ENCODE measurements around the gene CEBPB. TPM values are rescaled to one million over a fixed set of nuclear protein-coding genes. Genes with fewer than 3 reads are reported as not detected.

CEBPB gene
- total RNA-seq = 10 to 100 TPM; 28.8 to 32.0 TPM

DNA sequence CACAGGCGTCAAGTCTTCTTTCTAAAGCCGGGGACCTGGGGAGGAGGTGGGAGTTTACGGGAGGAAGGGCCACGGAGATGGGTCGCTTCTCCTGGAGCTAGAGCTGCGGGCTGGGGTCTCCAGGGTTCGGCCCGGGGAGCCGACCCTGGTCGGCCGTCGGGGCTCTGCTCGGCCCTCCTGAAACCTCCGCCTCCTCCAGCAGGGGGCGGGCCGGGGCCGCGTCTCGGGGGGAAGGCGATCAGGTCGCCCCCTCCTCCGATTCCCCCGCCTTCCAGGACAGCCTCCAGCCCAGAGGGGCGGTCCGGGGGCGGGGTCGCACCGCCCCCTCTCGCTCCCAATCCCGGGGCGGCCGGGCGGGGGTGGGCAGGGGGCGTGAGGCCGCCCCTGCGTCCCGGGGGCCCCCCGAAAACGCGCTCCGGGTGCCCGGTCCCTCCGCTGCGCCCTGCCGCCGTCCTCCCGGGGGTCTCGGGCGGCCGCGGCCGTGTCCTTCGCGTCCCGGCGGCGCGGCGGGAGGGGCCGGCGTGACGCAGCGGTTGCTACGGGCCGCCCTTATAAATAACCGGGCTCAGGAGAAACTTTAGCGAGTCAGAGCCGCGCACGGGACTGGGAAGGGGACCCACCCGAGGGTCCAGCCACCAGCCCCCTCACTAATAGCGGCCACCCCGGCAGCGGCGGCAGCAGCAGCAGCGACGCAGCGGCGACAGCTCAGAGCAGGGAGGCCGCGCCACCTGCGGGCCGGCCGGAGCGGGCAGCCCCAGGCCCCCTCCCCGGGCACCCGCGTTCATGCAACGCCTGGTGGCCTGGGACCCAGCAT lies at the start of gene CEBPB:
Gene CEBPB, plus strand, starts transcription at position 580 of the 814 bp plus-strand sequence. Its CDS starts 204 bp downstream, at position 784.
- peak within 1 kb of the TSS; percentile 91 for H3K27ac Mint-ChIP-seq
- ATAC-seq (peak; percentile 54), DNase-seq (peak; percentile 89)
- POLR2A ChIA-PET = interaction anchor here (0.5 to 1.8 kb wide), 14 partner anchors 10 to 791 kb away, joined by 3 to 7 read pairs (median 3); no protein-coding TSS in a partner anchor
- H3K36me3 Mint-ChIP-seq (ENCODE audit: low read depth) = peaks cover 22% of the 10 kb centered on the region
- peaks cover 31% of the 10 kb centered on the region for H3K4me1 Mint-ChIP-seq (ENCODE audit: low read depth)
- no peaks in the 10 kb centered on the region for H3K9me3 Mint-ChIP-seq (ENCODE audit: insufficient read depth)
- peak within 1 kb of the TSS; percentile 79 for H3K4me3 Mint-ChIP-seq
- H3K27me3 Mint-ChIP-seq (ENCODE audit: low read depth) = peaks cover 7% of the 10 kb centered on the region
- CTCF ChIA-PET = interaction anchor here (0.7 to 2.6 kb wide), 15 partner anchors 12 to 386 kb away, joined by 3 to 9 read pairs (median 3); no protein-coding TSS in a partner anchor

DNA sequence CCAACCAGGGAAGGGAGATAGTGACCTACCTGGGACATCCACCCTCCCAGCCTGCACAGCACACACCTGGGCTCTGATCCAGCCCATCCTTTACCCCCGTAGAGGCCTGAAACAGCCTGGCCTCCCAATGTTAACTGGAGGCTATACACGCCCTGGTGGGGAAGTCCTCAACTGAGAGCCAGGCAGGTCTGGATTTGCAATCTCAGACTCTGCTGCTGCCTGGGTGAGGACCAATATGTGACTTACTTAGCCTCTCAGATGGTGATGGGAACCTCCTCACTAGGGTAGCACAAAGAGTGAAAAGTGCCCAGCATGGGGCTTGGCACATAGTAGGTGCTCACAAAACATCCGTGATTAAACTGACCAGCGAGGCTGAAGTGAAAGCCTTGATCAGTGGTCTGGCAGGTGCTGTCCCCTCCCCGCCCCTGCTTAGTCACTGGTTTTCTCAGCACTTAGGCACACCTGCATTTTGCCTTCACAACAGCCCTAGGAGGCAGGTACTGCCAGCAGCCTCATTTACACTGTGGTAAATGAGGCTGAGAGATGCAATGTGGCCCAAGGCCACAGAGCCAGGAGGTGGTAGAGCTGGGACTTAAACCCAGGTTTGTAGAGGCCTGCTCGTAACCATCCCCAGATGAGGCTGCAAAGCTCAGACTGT lies 49.5 kb upstream of the CEBPB start:
- CTCF ChIA-PET = interaction anchor here (1.2 to 1.9 kb wide), 3 partner anchors 18 to 28 kb away, joined by 3 to 4 read pairs (median 3); no protein-coding TSS in a partner anchor
- DNase-seq = no peak
- Mint-ChIP-seq H3K4me3 (no peak overlapping the region), H3K9me3 (ENCODE audit: insufficient read depth) (no peaks in the 10 kb centered on the region), H3K4me1 (ENCODE audit: low read depth) (peaks cover 21% of the 10 kb centered on the region), H3K27ac (no peak overlapping the region), H3K36me3 (ENCODE audit: low read depth) (peaks cover 40% of the 10 kb centered on the region), H3K27me3 (ENCODE audit: low read depth) (no peaks in the 10 kb centered on the region)
- POLR2A ChIA-PET = interaction anchor here (1.0 to 1.3 kb wide), 2 partner anchors 13 to 57 kb away, joined by 3 to 4 read pairs; partner anchors contain the start of gene PEDS1
- ATAC-seq = no peak

DNA sequence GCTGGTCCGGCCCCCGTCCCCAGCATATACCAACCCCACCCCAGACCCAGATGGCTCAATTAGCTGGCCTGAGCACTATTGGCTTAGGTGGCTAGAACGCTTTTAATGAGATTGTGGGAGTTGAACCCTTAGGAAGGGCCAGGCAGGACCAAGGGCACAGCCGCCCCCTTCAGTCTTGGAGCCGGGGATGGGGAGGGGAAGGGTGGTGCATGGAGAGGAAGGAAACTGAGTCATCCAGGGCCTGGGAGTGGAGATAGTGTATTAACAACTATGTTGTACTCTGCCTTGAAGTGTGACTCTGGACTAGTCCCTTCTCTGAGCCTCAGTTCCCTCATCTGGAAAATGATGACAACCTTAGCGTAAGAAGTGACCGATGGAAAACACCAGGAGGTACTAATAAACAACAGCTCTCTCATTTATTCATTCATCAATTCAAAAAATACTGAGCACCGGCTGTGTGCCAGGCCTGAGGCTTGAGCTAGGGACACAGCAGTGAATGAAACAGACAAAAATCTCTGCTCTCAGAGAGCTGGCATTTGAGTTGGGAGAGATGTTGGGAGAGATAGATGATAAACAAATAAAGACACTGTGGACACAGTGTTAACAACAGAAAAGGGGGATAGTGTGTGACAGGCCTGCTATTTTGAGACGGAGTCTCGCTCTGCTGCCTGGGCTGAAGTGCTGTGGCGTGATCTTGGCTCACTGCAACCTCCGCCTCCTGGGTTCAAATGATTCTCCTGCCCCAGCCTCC lies 48.6 kb upstream of the CEBPB start:
- Mint-ChIP-seq H3K4me1 (ENCODE audit: low read depth) (peaks cover 30% of the 10 kb centered on the region), H3K27me3 (ENCODE audit: low read depth) (no peaks in the 10 kb centered on the region), H3K4me3 (no peak overlapping the region), H3K36me3 (ENCODE audit: low read depth) (peaks cover 47% of the 10 kb centered on the region), H3K27ac (no peak overlapping the region), H3K9me3 (ENCODE audit: insufficient read depth) (no peaks in the 10 kb centered on the region)
- CTCF ChIA-PET = interaction anchor here (1.2 to 1.5 kb wide), 2 partner anchors 19 to 26 kb away, joined by 3 read pairs; no protein-coding TSS in a partner anchor
- no peak for DNase-seq
- POLR2A ChIA-PET = interaction anchor here (1.0 kb wide), 1 partner anchor 58 kb away, joined by 4 read pairs; no protein-coding TSS in a partner anchor
- no peak for ATAC-seq

DNA sequence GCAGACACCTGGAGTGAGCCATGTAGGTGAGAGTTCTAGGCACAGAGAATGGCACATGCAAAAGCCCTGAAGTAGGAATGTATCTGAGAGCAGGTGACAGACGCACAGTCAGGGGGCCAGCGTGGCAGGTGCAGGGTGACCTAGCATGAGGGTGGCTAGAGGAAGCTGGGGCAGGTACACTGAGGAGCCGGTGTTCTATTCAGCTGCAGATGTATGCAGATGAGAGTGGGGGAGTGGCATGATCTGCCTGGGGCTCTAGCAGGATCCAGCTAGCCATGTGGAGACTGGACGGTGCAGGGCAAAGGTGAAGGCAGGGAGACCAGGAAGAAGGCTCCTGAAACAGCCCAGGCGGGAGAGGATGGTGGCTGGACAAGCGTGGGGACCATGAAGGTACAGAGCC lies 47.8 kb upstream of the CEBPB start:
- peak overlapping the region; percentile 13 for H3K27ac Mint-ChIP-seq
- H3K4me1 Mint-ChIP-seq (ENCODE audit: low read depth) = peaks cover 38% of the 10 kb centered on the region
- H3K27me3 Mint-ChIP-seq (ENCODE audit: low read depth) = no peaks in the 10 kb centered on the region
- H3K4me3 Mint-ChIP-seq = no peak overlapping the region
- ChIA-PET POLR2A (no interaction called here), CTCF (interaction anchor here (1.4 to 1.7 kb wide), 2 partner anchors 27 kb away, joined by 4 read pairs; no protein-coding TSS in a partner anchor)
- ATAC-seq (no peak), DNase-seq (no peak)
- H3K9me3 Mint-ChIP-seq (ENCODE audit: insufficient read depth) = no peaks in the 10 kb centered on the region
- H3K36me3 Mint-ChIP-seq (ENCODE audit: low read depth) = peaks cover 53% of the 10 kb centered on the region

DNA sequence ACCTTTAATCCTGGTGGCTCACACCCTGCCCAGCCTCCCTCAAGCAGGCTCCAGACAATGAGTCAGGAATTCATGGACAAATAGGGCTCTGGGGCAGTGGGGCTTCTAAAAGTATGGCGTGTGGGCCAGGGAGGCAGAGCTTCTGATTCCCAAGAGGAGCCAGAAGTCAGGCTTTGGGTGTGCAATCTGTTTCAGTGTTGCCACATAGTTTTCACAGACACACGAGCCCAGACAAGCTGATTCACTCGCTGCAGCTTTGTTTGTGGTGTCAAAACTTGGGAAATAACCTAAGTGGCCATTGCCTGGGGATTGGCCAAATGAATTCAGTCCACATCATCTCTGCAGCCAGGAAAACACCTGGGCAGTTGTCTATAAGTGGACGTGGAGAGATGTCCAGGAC lies 46.3 kb upstream of the CEBPB start:
- no peak overlapping the region for H3K27ac Mint-ChIP-seq
- H3K9me3 Mint-ChIP-seq (ENCODE audit: insufficient read depth) = no peaks in the 10 kb centered on the region
- H3K27me3 Mint-ChIP-seq (ENCODE audit: low read depth) = no peaks in the 10 kb centered on the region
- peaks cover 58% of the 10 kb centered on the region for H3K36me3 Mint-ChIP-seq (ENCODE audit: low read depth)
- H3K4me1 Mint-ChIP-seq (ENCODE audit: low read depth) = peaks cover 51% of the 10 kb centered on the region
- DNase-seq (no peak), ATAC-seq (no peak)
- H3K4me3 Mint-ChIP-seq = no peak overlapping the region
- POLR2A ChIA-PET = interaction anchor here (0.9 kb wide), 1 partner anchor 8 kb away, joined by 3 read pairs; no protein-coding TSS in a partner anchor
- CTCF ChIA-PET = interaction anchor here (0.7 to 1.7 kb wide), 3 partner anchors 9 to 29 kb away, joined by 3 to 4 read pairs (median 4); partner anchors contain the start of gene PEDS1

DNA sequence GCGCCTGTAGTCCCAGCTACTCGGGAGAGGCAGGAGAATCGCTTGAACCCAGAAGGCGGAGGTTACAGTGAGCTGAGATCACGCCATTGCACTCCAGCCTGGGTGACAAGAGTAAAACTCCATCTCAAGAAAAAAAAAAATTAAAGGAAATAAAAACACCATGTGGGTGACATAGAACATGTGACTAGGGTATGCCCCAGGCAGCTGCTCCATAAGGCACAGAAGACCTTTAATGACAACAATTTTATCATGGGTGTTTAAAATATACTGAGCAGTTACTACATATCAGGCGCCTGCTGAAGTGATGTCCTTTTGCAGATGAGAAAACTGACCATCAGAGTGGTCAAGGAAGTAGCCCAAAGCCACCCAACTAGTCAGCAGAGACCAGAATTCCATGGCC lies 45.1 kb upstream of the CEBPB start:
- H3K27ac Mint-ChIP-seq = peak overlapping the region; percentile 98
- CTCF ChIA-PET = interaction anchor here (1.1 kb wide), 1 partner anchor 25 kb away, joined by 3 read pairs; no protein-coding TSS in a partner anchor
- no peaks in the 10 kb centered on the region for H3K27me3 Mint-ChIP-seq (ENCODE audit: low read depth)
- POLR2A ChIA-PET = interaction anchor here (0.9 kb wide), 1 partner anchor 8 kb away, joined by 3 read pairs; no protein-coding TSS in a partner anchor
- H3K4me3 Mint-ChIP-seq = no peak overlapping the region
- H3K9me3 Mint-ChIP-seq (ENCODE audit: insufficient read depth) = no peaks in the 10 kb centered on the region
- peaks cover 54% of the 10 kb centered on the region for H3K36me3 Mint-ChIP-seq (ENCODE audit: low read depth)
- H3K4me1 Mint-ChIP-seq (ENCODE audit: low read depth) = peaks cover 55% of the 10 kb centered on the region
- no peak for DNase-seq
- ATAC-seq = no peak

DNA sequence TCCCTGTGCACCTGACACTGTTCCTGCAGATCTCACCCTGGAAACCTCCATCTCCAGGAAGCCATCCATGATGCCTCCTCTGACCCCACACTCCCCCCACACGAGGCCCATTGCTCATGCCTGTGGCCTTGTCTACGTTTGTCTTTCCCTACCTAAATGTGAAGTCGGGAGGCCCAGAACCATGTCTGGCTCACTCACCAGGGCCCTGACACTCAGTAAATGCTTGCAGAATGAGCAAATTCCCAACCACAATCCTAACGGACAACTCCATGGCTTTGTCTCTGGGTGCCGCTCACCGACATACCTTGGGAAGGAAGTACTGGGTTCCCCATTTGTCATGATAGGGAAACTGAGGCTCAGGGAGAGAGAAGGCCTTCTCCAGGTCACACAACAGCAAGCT lies 44.4 kb upstream of the CEBPB start:
- Mint-ChIP-seq H3K27me3 (ENCODE audit: low read depth) (no peaks in the 10 kb centered on the region), H3K9me3 (ENCODE audit: insufficient read depth) (no peaks in the 10 kb centered on the region), H3K4me1 (ENCODE audit: low read depth) (peaks cover 62% of the 10 kb centered on the region), H3K27ac (peak overlapping the region; percentile 98), H3K36me3 (ENCODE audit: low read depth) (peaks cover 56% of the 10 kb centered on the region), H3K4me3 (peak overlapping the region; percentile 78)
- DNase-seq = no peak
- no peak for ATAC-seq
- CTCF ChIA-PET = interaction anchor here (1.1 to 3.4 kb wide), 3 partner anchors 25 to 75 kb away, joined by 3 to 37 read pairs (median 5); no protein-coding TSS in a partner anchor
- POLR2A ChIA-PET = no interaction called here

DNA sequence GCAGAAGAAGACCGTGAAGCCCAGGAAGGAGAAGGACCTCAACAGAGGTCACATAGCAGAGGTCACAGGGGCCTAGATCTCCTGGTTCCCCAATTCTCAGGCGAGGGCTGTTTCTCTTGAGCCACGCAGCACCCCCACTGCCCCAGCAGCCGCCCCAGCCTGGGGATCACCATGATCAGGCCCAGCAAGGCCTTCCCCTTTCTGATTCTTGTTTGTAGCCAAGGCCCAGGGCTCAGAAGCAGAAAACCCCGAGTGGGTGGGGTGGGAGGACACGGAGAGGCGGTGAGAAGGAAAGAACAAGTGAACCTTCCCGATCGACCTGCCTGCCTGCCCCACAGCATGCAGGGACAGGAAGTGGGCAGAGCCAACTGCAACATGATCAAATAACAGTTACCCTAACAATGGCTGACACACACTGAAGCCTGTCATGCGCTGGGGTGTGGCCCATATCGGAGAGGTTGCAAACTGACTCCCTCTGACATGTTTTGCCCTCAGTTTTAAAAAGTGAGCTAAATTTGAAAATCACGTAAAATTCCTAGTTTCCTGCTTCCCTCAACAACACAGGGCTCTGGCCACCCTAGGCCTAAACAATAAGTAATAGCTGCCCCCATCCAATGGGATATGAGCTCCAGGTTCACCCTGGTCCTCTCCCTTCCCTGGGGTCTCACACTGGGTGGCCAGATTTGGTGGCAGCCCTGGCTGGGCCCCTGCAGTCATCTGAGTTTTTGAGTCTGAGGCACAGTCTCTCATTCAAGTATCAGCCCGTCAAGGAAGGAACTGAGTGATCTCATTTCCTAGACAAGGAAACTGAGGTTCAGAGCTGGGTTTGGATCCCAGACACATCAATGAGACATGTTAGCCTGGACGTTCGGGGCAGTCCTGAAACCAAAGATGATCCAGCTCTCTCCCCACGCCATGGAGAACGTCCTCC lies 43.6 kb upstream of the CEBPB start:
- Mint-ChIP-seq H3K4me3 (peak overlapping the region; percentile 78), H3K36me3 (ENCODE audit: low read depth) (peaks cover 53% of the 10 kb centered on the region), H3K9me3 (ENCODE audit: insufficient read depth) (no peaks in the 10 kb centered on the region), H3K27me3 (ENCODE audit: low read depth) (no peaks in the 10 kb centered on the region), H3K27ac (peak overlapping the region; percentile 98), H3K4me1 (ENCODE audit: low read depth) (peaks cover 68% of the 10 kb centered on the region)
- ChIA-PET POLR2A (interaction anchor here (0.6 to 1.5 kb wide), 6 partner anchors 14 to 427 kb away, joined by 3 to 6 read pairs (median 3); partner anchors contain the start of genes CEBPB and UBE2V1), CTCF (interaction anchor here (0.6 to 3.4 kb wide), 9 partner anchors 13 to 168 kb away, joined by 3 to 37 read pairs (median 5); partner anchors contain the start of gene UBE2V1)
- peak; percentile 86 for DNase-seq
- peak; percentile 99 for ATAC-seq

DNA sequence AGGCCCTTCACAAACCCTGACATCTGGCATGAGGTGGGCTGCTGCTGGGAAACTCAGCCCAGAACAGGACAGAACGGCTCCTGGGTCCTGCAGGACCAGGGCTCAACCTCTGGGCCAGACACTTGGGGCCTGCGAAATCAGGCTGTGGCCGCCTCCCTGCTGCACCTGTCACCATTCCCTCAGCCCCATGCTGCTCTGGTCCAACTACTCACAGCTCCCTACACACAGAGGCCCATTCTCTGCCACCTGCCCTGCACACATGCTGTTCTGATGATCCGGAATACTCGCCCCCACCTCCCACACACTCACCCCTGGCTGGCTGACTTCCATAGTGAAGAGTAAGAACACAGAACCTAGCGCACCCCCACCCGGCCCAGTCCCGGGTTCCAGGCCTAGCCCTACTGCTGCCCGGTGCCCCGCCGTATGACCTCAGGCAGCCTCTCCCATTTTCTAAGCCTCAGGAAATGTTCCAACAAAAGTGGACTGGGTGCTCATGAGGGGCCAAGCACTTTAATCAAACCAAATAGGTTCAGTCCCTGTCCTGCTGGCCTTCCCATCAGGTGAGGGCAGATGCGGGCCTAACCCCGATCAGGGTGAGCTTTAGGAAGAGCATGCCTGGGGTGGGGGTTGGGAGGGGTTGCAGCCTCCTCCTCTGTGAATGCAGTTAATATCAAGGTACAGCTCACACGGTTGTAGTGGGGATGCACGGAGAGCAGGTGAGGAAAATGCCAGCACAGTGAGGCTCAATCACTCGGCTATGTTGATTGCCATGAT lies 41.0 kb upstream of the CEBPB start:
- Mint-ChIP-seq H3K27me3 (ENCODE audit: low read depth) (no peaks in the 10 kb centered on the region), H3K9me3 (ENCODE audit: insufficient read depth) (no peaks in the 10 kb centered on the region), H3K36me3 (ENCODE audit: low read depth) (peaks cover 46% of the 10 kb centered on the region), H3K27ac (peak overlapping the region; percentile 62), H3K4me3 (no peak overlapping the region), H3K4me1 (ENCODE audit: low read depth) (peaks cover 74% of the 10 kb centered on the region)
- CTCF ChIA-PET = interaction anchor here (0.7 to 3.4 kb wide), 4 partner anchors 14 to 78 kb away, joined by 4 to 37 read pairs (median 6); no protein-coding TSS in a partner anchor
- no peak for DNase-seq
- POLR2A ChIA-PET = interaction anchor here (4.9 kb wide), 1 partner anchor 33 kb away, joined by 22 read pairs; no protein-coding TSS in a partner anchor
- no peak for ATAC-seq

Data from activated CD8-positive, alpha-beta T cell treated with anti-CD3 and anti-CD28 coated beads, Interleukin-2, amount 10 ng/mL, durations not matched to agents 7 days and 5 days (primary cell).